ENCODE results near the gene SLC12A3.

Gene SLC12A3

GRCh38 chr16:56848029-56848936, 16.7 kb upstream of the SLC12A3 start:
- in situ Hi-C loops (cut with MboI; ENCODE audit: low sequenced_read_pairs): no loop called here

GRCh38 chr16:56848955-56849689, 15.9 kb upstream of the SLC12A3 start:
- in situ Hi-C loops (cut with MboI; ENCODE audit: low sequenced_read_pairs): no loop called here

- in situ Hi-C loops (cut with MboI; ENCODE audit: low sequenced_read_pairs): no loop called here
Observed at GRCh38 chr16:56849690-56850680, 15.0 kb upstream of the SLC12A3 start.

GRCh38 chr16:56851671-56852400, 13.2 kb upstream of the SLC12A3 start:
- in situ Hi-C loops (cut with MboI; ENCODE audit: low sequenced_read_pairs): no loop called here

- in situ Hi-C loops (cut with MboI; ENCODE audit: low sequenced_read_pairs): no loop called here
Observed at GRCh38 chr16:56852401-56852730, 12.6 kb upstream of the SLC12A3 start.

- in situ Hi-C loops (cut with MboI; ENCODE audit: low sequenced_read_pairs): no loop called here
Observed at GRCh38 chr16:56852968-56853367, 12.0 kb upstream of the SLC12A3 start.

- in situ Hi-C loops (cut with MboI; ENCODE audit: low sequenced_read_pairs): no loop called here
Observed at GRCh38 chr16:56855201-56855600, 9.8 kb upstream of the SLC12A3 start.

- in situ Hi-C loops (cut with MboI; ENCODE audit: low sequenced_read_pairs): no loop called here
Observed at GRCh38 chr16:56855946-56856345, 9.1 kb upstream of the SLC12A3 start.

GRCh38 chr16:56856876-56857447, 8.0 kb upstream of the SLC12A3 start:
- in situ Hi-C loops (cut with MboI; ENCODE audit: low sequenced_read_pairs): no loop called here

- in situ Hi-C loops (cut with MboI; ENCODE audit: low sequenced_read_pairs): no loop called here
Observed at GRCh38 chr16:56858374-56858773, 6.6 kb upstream of the SLC12A3 start.

GRCh38 chr16:56859636-56860035, 5.4 kb upstream of the SLC12A3 start:
- in situ Hi-C loops (cut with MboI; ENCODE audit: low sequenced_read_pairs): loop anchor here (10.0 kb wide), 1 partner anchor 305 kb away; no protein-coding TSS in a partner anchor

GRCh38 chr16:56860226-56861020, 4.6 kb upstream of the SLC12A3 start:
- in situ Hi-C loops (cut with MboI; ENCODE audit: low sequenced_read_pairs): loop anchor here (10.0 kb wide), 1 partner anchor 304 kb away; no protein-coding TSS in a partner anchor

GRCh38 chr16:56861092-56861610, 3.9 kb upstream of the SLC12A3 start:
- in situ Hi-C loops (cut with MboI; ENCODE audit: low sequenced_read_pairs): loop anchor here (10.0 kb wide), 1 partner anchor 304 kb away; no protein-coding TSS in a partner anchor

GRCh38 chr16:56861756-56862155, 3.3 kb upstream of the SLC12A3 start:
- in situ Hi-C loops (cut with MboI; ENCODE audit: low sequenced_read_pairs): loop anchor here (10.0 kb wide), 1 partner anchor 303 kb away; no protein-coding TSS in a partner anchor

GRCh38 chr16:56862776-56863175, 2.2 kb upstream of the SLC12A3 start:
- in situ Hi-C loops (cut with MboI; ENCODE audit: low sequenced_read_pairs): loop anchor here (10.0 kb wide), 1 partner anchor 302 kb away; no protein-coding TSS in a partner anchor

GRCh38 chr16:56865394-56866062, 521 bp downstream of the SLC12A3 start:
- in situ Hi-C loops (cut with MboI; ENCODE audit: low sequenced_read_pairs): loop anchor here (5.0 to 10.0 kb wide), 2 partner anchors 87 to 299 kb away; no protein-coding TSS in a partner anchor

GRCh38 chr16:56866955-56867830, 2.2 kb downstream of the SLC12A3 start:
- in situ Hi-C loops (cut with MboI; ENCODE audit: low sequenced_read_pairs): loop anchor here (5.0 to 10.0 kb wide), 2 partner anchors 85 to 298 kb away; no protein-coding TSS in a partner anchor

Data from HL-60/S4 (cell line).